ENCODE results near the gene TOLLIP.
"Not testable (repeated sequence)": the region's sequence is repeated elsewhere in the genome, so short reads cannot be mapped to it uniquely, and the experiment has no call there.

TOLLIP gene

DNA sequence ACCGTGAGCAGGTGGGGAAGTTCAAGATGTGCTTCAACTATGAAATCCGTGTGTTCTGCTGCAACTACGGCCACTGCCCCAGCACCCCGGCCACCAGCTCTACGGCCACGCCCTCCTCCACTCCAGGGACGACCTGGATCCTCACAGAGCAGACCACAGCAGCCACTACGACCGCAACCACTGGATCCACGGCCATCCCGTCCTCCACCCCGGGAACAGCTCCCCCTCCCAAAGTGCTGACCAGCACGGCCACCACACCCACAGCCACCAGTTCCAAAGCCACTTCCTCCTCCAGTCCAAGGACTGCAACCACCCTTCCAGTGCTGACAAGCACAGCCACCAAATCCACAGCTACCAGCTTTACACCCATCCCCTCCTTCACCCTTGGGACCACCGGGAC, 63.7 kb downstream of the TOLLIP start:
- H3K4me1 Mint-ChIP-seq (ENCODE audit: low read depth); H3K36me3 Mint-ChIP-seq (ENCODE audit: low read depth); intact Hi-C loops (cut with micrococcal nuclease); H3K27me3 Mint-ChIP-seq; H3K4me3 Mint-ChIP-seq; H3K27ac Mint-ChIP-seq: not testable (repeated sequence)
- H3K9me3 Mint-ChIP-seq: peaks cover 61% of the 10 kb centered on the region

DNA sequence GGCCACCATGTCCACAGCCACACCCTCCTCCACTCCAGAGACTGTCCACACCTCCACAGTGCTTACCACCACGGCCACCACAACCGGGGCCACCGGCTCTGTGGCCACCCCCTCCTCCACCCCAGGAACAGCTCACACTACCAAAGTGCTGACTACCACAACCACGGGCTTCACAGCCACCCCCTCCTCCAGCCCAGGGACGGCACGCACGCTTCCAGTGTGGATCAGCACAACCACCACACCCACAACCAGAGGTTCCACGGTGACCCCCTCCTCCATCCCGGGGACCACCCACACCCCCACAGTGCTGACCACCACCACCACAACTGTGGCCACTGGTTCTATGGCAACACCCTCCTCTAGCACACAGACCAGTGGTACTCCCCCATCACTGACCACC, 64.9 kb downstream of the TOLLIP start:
- H3K27me3 Mint-ChIP-seq; intact Hi-C loops (cut with micrococcal nuclease); H3K4me3 Mint-ChIP-seq; H3K4me1 Mint-ChIP-seq (ENCODE audit: low read depth); H3K36me3 Mint-ChIP-seq (ENCODE audit: low read depth); H3K27ac Mint-ChIP-seq: not testable (repeated sequence)
- peaks cover 50% of the 10 kb centered on the region for H3K9me3 Mint-ChIP-seq

DNA sequence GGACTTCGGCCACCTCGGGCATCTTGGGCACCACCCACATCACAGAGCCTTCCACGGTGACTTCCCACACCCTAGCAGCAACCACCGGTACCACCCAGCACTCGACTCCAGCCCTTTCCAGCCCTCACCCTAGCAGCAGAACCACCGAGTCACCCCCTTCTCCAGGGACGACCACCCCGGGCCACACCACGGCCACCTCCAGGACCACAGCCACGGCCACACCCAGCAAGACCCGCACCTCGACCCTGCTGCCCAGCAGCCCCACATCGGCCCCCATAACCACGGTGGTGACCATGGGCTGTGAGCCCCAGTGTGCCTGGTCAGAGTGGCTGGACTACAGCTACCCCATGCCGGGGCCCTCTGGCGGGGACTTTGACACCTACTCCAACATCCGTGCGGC, 65.9 kb downstream of the TOLLIP start:
- H3K27ac Mint-ChIP-seq; H3K36me3 Mint-ChIP-seq (ENCODE audit: low read depth); intact Hi-C loops (cut with micrococcal nuclease); H3K4me3 Mint-ChIP-seq; H3K4me1 Mint-ChIP-seq (ENCODE audit: low read depth); H3K27me3 Mint-ChIP-seq: not testable (repeated sequence)
- H3K9me3 Mint-ChIP-seq: peaks cover 45% of the 10 kb centered on the region

DNA sequence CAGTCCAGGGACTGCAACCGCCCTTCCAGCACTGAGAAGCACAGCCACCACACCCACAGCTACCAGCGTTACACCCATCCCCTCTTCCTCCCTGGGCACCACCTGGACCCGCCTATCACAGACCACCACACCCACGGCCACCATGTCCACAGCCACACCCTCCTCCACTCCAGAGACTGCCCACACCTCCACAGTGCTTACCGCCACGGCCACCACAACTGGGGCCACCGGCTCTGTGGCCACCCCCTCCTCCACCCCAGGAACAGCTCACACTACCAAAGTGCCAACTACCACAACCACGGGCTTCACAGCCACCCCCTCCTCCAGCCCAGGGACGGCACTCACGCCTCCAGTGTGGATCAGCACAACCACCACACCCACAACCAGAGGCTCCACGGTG, 66.7 kb downstream of the TOLLIP start:
- H3K4me1 Mint-ChIP-seq (ENCODE audit: low read depth); H3K27me3 Mint-ChIP-seq; H3K27ac Mint-ChIP-seq; H3K36me3 Mint-ChIP-seq (ENCODE audit: low read depth); intact Hi-C loops (cut with micrococcal nuclease); H3K4me3 Mint-ChIP-seq: not testable (repeated sequence)
- H3K9me3 Mint-ChIP-seq: peaks cover 39% of the 10 kb centered on the region

DNA sequence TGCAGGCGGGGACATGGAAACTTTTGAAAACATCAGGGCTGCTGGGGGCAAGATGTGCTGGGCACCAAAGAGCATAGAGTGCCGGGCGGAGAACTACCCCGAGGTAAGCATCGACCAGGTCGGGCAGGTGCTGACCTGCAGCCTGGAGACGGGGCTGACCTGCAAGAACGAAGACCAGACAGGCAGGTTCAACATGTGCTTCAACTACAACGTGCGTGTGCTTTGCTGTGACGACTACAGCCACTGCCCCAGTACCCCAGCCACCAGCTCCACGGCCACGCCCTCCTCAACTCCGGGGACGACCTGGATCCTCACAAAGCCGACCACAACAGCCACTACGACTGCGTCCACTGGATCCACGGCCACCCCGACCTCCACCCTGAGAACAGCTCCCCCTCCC, 67.1 kb downstream of the TOLLIP start:
- no peaks in the 10 kb centered on the region for H3K27me3 Mint-ChIP-seq
- no peaks in the 10 kb centered on the region for H3K36me3 Mint-ChIP-seq (ENCODE audit: low read depth)
- no peaks in the 10 kb centered on the region for H3K4me1 Mint-ChIP-seq (ENCODE audit: low read depth)
- intact Hi-C loops (cut with micrococcal nuclease): no loop called here
- no peak overlapping the region for H3K4me3 Mint-ChIP-seq
- H3K27ac Mint-ChIP-seq: no peak overlapping the region
- peaks cover 37% of the 10 kb centered on the region for H3K9me3 Mint-ChIP-seq

DNA sequence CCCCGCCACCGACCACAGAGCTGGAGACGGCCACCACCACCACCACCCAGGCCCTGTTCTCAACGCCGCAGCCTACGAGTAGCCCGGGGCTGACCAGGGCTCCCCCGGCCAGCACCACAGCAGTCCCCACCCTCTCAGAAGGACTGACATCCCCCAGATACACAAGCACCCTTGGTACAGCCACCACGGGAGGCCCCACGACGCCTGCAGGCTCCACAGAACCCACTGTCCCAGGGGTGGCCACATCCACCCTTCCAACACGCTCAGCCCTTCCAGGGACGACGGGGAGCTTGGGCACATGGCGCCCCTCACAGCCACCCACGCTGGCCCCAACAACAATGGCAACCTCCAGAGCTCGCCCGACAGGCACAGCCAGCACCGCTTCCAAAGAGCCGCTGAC, 67.7 kb downstream of the TOLLIP start:
- peaks cover 32% of the 10 kb centered on the region for H3K9me3 Mint-ChIP-seq
- no peak overlapping the region for H3K4me3 Mint-ChIP-seq
- no peaks in the 10 kb centered on the region for H3K4me1 Mint-ChIP-seq (ENCODE audit: low read depth)
- no peaks in the 10 kb centered on the region for H3K36me3 Mint-ChIP-seq (ENCODE audit: low read depth)
- no peaks in the 10 kb centered on the region for H3K27me3 Mint-ChIP-seq
- no peak overlapping the region for H3K27ac Mint-ChIP-seq
- intact Hi-C loops (cut with micrococcal nuclease): no loop called here

DNA sequence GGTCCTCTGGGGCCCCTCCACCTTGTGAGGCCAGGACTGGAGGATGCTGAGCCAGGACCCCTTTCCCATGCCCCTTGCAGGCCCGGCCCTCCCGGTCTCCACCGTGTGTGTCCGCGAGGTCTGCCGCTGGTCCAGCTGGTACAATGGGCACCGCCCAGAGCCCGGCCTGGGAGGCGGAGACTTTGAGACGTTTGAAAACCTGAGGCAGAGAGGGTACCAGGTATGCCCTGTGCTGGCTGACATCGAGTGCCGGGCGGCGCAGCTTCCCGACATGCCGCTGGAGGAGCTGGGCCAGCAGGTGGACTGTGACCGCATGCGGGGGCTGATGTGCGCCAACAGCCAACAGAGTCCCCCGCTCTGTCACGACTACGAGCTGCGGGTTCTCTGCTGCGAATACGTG, 68.7 kb downstream of the TOLLIP start:
- H3K27ac Mint-ChIP-seq: no peak overlapping the region
- peaks cover 22% of the 10 kb centered on the region for H3K9me3 Mint-ChIP-seq
- intact Hi-C loops (cut with micrococcal nuclease): no loop called here
- H3K4me3 Mint-ChIP-seq: no peak overlapping the region
- H3K27me3 Mint-ChIP-seq: no peaks in the 10 kb centered on the region
- no peaks in the 10 kb centered on the region for H3K4me1 Mint-ChIP-seq (ENCODE audit: low read depth)
- no peaks in the 10 kb centered on the region for H3K36me3 Mint-ChIP-seq (ENCODE audit: low read depth)

DNA sequence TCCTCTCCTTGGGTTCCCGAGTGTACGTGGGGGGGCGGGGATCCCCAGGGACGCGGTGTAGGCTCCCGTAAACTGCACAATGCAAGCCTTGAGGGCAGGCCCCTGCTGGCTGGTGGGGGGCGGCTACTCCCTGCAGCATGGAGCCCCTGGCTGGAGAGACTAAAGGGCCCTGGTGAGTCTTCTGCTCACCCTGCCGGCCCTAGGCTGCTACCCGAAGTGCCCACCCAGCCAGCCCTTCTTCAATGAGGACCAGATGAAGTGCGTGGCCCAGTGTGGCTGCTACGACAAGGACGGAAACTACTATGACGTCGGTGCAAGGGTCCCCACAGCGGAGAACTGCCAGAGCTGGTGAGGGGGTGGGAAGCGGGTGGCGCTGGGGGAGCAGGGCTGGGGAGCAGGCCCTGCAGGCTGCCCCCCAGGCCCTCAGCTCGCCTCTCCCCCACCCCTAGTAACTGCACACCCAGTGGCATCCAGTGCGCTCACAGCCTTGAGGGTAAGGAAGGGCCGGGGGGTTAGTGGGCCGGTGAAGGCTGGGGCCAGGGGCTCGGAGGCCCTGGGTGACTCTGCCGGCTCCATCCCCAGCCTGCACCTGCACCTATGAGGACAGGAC, 69.7 kb downstream of the TOLLIP start:
- no peaks in the 10 kb centered on the region for H3K27me3 Mint-ChIP-seq
- H3K27ac Mint-ChIP-seq: no peak overlapping the region
- H3K4me3 Mint-ChIP-seq: no peak overlapping the region
- intact Hi-C loops (cut with micrococcal nuclease): no loop called here
- H3K4me1 Mint-ChIP-seq (ENCODE audit: low read depth): no peaks in the 10 kb centered on the region
- no peaks in the 10 kb centered on the region for H3K36me3 Mint-ChIP-seq (ENCODE audit: low read depth)
- peaks cover 19% of the 10 kb centered on the region for H3K9me3 Mint-ChIP-seq

DNA sequence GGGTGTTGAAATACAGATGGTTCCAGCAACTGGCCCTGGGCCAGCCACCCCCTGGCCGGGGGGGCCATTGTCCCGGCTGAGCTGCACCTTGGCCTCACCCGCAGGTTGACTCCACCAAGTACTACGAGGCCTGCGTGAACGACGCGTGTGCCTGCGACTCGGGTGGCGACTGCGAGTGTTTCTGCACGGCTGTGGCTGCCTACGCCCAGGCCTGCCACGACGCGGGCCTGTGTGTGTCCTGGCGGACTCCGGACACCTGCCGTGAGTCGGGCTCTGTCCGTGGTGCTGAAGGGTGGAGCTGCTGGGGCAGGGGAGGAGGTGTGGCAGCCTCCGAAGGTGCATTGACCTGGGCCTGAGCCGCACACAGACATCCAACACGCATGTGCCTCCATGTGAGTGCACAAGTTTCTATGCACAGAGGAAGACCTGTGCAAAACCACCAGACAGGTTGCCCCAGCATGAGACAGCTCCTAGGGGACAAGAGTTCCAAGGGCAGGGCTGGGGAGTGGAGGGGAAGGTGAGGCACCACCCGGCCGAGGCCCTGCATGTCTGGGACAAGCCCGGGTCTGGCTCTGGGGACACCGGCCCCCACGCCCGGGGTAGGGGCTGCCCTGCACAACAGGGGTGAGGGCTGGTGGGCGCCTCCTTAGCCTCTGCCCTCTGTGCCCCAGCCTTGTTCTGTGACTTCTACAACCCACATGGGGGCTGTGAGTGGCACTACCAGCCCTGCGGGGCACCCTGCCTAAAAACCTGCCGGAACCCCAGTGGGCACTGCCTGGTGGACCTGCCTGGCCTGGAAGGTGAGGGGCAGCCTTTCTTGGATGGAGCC, 70.5 kb downstream of the TOLLIP start:
- no peaks in the 10 kb centered on the region for H3K27me3 Mint-ChIP-seq
- H3K4me3 Mint-ChIP-seq: no peak overlapping the region
- H3K36me3 Mint-ChIP-seq (ENCODE audit: low read depth): no peaks in the 10 kb centered on the region
- H3K27ac Mint-ChIP-seq: no peak overlapping the region
- H3K4me1 Mint-ChIP-seq (ENCODE audit: low read depth): no peaks in the 10 kb centered on the region
- intact Hi-C loops (cut with micrococcal nuclease): no loop called here
- H3K9me3 Mint-ChIP-seq: peaks cover 19% of the 10 kb centered on the region

DNA sequence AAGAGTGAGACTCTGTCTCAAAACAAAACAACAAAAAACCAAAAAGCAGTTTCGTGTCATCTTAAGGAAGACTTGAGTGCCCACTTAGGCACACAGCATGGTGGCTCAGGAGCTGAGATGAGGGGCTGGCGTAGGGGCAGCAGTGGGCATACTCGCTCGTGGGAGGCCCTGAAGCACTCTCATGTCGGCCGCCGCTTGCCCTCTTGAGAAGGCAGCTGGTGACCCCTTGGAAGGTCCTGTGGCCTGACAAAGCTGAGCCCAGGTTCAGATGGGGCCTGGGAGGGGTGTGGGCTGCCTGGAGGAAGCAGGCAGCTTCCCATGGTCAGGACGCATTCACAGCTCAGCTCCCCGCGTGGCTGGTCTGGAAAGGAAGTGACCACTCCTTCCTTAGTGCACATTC, 71.6 kb downstream of the TOLLIP start:
- Mint-ChIP-seq H3K27ac (no peak overlapping the region), H3K4me3 (no peak overlapping the region), H3K27me3 (no peaks in the 10 kb centered on the region), H3K36me3 (ENCODE audit: low read depth) (no peaks in the 10 kb centered on the region), H3K9me3 (peaks cover 15% of the 10 kb centered on the region), H3K4me1 (ENCODE audit: low read depth) (no peaks in the 10 kb centered on the region)
- intact Hi-C loops (cut with micrococcal nuclease): no loop called here

DNA sequence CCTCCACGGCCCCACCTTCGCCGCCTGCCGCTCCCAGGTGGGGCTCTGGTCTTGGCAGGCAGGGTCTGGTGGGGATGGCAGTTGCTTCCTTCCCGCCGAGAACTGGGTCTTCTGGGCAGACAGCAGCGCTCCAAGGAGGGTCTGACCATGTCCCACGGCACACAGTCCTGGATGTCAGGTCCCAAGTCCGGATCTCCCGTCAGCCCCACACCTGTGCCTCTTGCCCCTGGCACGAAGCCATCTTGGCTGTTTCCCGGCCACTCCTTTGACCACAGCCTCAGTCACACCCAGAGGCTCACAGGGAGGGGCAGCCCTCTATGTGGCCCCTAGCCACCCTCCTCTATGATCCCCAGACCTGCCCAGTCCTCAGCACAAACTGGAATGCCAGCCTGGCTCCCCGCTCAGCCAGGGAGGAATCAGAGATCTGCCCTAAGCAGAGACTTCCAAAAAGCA, 72.3 kb downstream of the TOLLIP start:
- H3K4me3 Mint-ChIP-seq: no peak overlapping the region
- H3K36me3 Mint-ChIP-seq (ENCODE audit: low read depth): no peaks in the 10 kb centered on the region
- H3K27me3 Mint-ChIP-seq: no peaks in the 10 kb centered on the region
- no peak overlapping the region for H3K27ac Mint-ChIP-seq
- no peaks in the 10 kb centered on the region for H3K4me1 Mint-ChIP-seq (ENCODE audit: low read depth)
- intact Hi-C loops (cut with micrococcal nuclease): no loop called here
- peaks cover 8% of the 10 kb centered on the region for H3K9me3 Mint-ChIP-seq

DNA sequence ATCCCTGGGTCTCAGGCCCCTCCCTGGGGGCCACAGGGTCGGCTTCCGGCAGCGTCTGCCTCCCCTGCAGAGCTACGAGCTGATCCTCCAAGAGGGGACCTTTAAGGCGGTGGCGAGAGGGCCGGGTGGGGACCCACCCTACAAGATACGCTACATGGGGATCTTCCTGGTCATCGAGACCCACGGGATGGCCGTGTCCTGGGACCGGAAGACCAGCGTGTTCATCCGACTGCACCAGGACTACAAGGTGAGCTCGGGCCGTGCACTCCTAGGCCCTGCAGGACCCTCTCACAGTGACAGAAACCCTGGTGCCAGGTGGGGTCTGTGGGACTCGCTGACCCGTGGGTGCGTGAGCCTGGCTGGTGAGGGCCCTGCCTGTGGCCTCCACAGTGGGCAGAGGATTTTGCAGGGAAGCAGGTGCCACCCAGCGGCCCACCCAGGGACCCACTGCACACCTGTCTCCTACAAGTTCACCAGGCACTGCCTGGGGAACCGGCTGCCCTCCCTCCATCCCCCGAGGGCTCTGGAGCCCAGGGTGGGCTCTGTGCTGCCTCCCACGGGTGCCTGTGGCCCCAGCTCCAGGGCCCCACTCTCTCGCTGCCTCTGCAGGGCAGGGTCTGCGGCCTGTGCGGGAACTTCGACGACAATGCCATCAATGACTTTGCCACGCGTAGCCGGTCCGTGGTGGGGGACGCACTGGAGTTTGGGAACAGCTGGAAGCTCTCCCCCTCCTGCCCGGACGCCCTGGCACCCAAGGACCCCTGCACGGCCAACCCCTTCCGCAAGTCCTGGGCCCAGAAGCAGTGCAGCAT, 72.9 kb downstream of the TOLLIP start:
- Mint-ChIP-seq H3K9me3 (peaks cover 2% of the 10 kb centered on the region), H3K4me1 (ENCODE audit: low read depth) (no peaks in the 10 kb centered on the region), H3K4me3 (no peak overlapping the region), H3K36me3 (ENCODE audit: low read depth) (no peaks in the 10 kb centered on the region), H3K27me3 (no peaks in the 10 kb centered on the region), H3K27ac (no peak overlapping the region)
- intact Hi-C loops (cut with micrococcal nuclease): no loop called here

DNA sequence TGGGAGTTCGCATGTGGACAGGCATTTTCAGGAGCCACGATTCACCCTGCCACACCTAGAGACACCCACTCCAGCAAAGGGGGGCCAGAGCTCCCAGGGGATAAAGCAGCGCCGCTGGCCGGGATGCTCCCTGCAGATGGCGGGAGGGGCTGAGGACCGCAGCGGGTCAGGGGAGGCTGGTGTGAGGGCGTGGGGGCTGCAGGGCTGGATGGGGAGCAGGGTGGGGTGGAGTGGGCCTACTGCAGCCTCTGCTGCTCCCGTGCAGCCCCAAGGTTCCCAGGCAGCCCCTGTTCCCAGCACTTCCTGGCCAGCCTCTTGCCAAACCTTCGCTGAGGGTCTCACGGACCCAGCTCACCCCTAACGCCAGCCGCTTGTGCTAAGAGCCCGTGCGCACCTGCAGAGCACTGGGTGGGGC, 73.5 kb downstream of the TOLLIP start:
- Mint-ChIP-seq H3K27me3 (no peaks in the 10 kb centered on the region), H3K36me3 (ENCODE audit: low read depth) (no peaks in the 10 kb centered on the region), H3K9me3 (no peaks in the 10 kb centered on the region), H3K4me3 (no peak overlapping the region), H3K27ac (no peak overlapping the region), H3K4me1 (ENCODE audit: low read depth) (no peaks in the 10 kb centered on the region)
- intact Hi-C loops (cut with micrococcal nuclease): no loop called here

DNA sequence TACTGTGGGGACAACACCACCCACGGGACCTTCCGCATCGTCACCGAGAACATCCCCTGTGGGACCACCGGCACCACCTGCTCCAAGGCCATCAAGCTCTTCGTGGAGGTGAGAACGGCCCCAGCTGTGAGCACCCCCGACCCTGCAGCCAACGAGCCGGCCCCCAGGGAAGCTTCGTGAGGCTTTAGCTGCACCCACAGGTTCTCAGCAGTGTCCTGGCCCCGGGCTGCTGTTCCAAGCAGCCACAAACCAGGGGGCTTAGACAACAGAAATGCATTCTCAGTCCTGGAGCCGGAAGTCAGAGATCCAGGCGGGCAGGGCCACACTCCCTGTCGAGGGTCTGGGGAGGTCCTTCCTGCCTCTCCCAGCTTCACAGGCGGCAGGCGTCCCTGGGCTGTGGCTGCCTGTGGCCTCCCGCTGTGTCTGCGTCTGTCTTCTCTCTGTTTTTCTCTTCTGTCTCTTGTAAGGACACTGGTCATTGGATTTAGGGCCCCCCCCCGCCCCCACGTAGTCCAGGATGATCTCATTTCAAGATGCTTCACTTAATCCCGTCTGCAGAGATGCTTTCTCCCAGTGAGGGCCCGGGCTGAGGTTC, 74.0 kb downstream of the TOLLIP start:
- H3K36me3 Mint-ChIP-seq (ENCODE audit: low read depth): no peaks in the 10 kb centered on the region
- no peaks in the 10 kb centered on the region for H3K4me1 Mint-ChIP-seq (ENCODE audit: low read depth)
- intact Hi-C loops (cut with micrococcal nuclease): no loop called here
- H3K4me3 Mint-ChIP-seq: no peak overlapping the region
- no peak overlapping the region for H3K27ac Mint-ChIP-seq
- H3K27me3 Mint-ChIP-seq: no peaks in the 10 kb centered on the region
- no peaks in the 10 kb centered on the region for H3K9me3 Mint-ChIP-seq
